Measurements from ENCODE around the gene ATXN7L3. TPM values are rescaled to one million over a fixed set of nuclear protein-coding genes. Genes with fewer than 3 reads are reported as not detected.
"Not testable (repeated sequence)": the region's sequence is repeated elsewhere in the genome, so short reads cannot be mapped to it uniquely, and the experiment has no call there.

The ATXN7L3 gene, protein sequence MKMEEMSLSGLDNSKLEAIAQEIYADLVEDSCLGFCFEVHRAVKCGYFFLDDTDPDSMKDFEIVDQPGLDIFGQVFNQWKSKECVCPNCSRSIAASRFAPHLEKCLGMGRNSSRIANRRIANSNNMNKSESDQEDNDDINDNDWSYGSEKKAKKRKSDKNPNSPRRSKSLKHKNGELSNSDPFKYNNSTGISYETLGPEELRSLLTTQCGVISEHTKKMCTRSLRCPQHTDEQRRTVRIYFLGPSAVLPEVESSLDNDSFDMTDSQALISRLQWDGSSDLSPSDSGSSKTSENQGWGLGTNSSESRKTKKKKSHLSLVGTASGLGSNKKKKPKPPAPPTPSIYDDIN
- total RNA-seq = 10 to 100 TPM; 39.6 to 50.4 TPM
- long read RNA-seq, partial matches to known transcripts = 1 of 4 reads
- long read RNA-seq, other reads (novel, unspliced or antisense) = 3 of 4 reads

DNA sequence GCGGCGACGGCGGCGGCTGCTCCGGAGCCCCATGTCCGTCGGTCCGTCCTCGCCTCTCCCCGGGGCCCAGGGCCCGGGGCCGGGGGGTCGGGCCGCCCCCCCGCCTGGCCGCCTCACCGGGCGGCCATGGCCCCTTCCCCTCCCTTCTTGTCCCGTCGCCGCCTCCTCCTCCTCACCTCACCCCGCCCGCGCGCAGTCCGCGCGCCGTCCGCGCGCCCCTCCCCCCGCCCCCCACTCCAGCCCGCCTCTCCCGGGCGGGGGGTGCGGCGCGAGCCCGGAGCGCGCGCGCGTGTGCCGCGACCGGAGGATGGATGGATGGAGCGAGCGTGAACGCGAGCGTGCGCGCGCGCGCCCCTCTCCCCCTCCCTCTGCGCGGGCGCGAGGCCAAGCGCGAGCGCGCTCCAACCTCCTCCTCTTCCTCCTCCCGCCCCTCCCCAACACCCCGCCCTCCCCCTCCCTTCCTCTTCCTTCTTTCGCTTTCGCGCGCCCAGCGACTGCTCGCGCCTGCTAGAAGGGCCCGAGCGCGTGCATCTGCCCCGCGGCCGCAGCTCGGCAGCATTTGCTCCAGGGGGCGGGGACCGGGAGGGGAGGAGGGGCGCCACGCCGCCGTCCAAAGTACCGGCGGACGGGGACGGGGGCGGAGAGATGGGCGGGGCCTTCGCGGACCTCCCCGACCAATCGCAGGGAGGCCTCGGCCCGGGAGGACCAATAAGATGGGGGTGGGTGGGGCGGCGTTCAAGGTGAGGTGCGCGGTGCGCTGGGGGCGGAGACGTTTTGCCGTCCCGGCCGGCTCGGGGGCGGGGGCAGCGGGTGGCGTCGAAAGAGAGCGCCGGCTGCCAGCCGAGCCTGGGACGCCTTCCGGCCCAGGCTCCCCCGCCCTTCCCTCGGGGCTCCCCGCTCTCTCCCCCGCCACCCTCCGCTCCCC is at the start of gene ATXN7L3:
TSS of gene ATXN7L3 (minus strand) at position 332 of the 925 bp plus-strand sequence. CDS start 1,814 bp downstream, outside the sequence.
- intact Hi-C loops (cut with DNase I) = no loop called here
- peak; percentile 94 to 95 for ATAC-seq
- peak; percentile 100 for DNase-seq

DNA sequence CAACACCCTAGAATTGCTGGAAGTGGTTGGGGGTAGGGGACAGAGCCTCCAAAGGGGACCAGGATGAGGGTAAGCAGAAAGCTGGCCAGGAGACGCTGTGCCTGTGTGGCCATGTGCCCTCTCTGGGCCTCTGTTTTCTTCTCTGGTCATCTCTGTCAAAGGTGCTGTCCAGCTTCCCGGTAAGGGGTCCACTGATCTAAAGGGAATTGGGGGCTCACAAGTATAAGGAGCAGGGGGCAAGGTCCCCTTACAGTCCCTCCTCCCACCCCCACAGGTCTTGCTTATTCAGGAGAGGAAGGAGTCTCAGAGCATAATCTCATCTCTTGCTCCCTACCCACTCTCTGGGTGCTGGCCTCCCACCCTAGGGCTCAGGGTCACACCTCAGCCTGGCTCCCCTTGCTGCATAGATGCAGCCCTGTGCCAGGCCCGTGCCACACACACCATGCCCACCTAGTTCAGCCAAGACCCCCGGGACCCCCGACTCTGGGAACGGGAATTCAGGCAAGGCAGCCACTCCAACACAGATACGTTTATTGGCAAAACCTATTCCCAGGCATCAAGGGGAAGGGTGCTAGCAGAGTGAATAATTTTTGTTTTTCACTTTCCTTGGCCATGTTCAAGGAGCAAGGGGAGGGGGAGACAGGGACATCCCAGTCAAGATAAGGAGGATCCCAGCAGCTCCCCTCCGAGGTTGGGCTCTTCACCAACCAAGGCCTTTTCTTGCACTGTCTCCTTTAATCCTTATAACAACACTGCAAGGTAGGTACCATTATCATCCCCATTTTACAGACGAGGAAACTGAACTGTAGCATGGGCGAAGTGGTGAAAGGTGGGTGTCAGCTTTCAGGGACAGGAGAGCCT is 48.4 kb upstream of the ATXN7L3 start:
- no peak for DNase-seq
- ATAC-seq = no peak
- intact Hi-C loops (cut with DNase I) = no loop called here

DNA sequence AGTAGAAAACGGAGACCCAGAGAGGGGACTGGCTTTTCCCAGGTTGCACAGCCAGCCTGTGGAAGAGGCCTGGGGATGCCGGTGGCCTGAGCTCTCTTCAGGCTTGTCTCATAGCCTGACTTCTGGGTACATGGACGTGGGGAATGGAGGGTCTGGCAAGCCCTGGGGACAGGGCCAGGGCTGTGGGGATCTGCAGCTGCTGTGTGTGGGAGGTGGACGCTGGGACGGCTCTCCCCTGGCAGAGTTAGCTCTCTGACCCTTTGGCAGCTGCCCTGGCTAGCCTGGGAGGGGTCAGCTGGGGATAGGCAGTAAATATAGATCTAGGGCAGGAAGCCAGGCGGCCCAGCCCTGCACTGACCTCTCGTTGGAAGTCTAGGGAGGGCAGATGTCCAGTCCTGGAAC is 47.8 kb upstream of the ATXN7L3 start:
- DNase-seq (peak; percentile 65), ATAC-seq (peak; percentile 83 to 88)
- intact Hi-C loops (cut with DNase I) = no loop called here

DNA sequence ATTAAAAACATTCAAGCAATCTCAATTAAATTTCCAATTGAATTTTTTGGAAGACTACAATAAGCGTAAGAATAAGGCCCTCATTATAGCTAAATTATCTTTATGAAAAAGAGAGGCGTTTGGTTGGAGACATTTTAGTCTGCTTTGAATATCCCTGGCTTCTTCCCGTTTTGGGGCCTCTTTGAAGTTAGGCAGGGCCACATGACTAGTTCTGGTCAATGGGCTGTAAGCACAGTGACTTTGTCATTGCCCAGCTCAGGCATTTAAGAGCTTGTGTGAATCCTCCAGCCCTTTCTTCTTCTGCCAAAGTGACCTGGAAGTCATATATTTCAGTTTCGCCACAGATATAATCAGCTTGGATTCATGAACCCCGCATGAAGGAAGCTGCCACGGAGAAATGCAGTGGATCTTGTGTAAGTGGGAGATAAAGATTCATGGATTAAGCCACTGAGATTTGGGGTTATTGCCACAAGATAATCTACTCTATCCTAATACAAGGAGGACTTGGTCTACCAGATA is 41.5 kb upstream of the ATXN7L3 start:
- ATAC-seq = no peak
- intact Hi-C loops (cut with DNase I) = no loop called here

DNA sequence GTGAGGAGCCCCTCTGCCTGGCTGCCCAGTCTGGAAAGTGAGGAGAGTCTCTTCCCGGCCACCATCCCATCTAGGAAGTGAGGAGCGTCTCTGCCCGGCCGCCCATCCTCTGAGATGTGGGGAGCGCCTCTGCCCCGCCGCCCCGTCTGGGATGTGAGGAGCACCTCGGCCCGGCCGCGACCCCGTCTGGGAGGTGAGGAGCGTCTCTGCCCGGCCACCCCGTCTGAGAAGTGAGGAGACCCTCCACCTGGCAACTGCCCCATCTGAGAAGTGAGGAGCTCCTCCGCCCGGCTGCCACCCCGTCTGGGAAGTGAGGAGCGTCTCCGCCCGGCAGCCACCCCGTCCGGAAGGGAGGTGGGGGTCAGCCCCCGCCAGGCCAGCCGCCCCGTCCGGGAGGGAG is 38.2 kb upstream of the ATXN7L3 start:
- DNase-seq; intact Hi-C loops (cut with DNase I); ATAC-seq: not testable (repeated sequence)

More for the DNA sequence above, 41.5 kb upstream of the ATXN7L3 start:
- no peak for DNase-seq

DNA sequence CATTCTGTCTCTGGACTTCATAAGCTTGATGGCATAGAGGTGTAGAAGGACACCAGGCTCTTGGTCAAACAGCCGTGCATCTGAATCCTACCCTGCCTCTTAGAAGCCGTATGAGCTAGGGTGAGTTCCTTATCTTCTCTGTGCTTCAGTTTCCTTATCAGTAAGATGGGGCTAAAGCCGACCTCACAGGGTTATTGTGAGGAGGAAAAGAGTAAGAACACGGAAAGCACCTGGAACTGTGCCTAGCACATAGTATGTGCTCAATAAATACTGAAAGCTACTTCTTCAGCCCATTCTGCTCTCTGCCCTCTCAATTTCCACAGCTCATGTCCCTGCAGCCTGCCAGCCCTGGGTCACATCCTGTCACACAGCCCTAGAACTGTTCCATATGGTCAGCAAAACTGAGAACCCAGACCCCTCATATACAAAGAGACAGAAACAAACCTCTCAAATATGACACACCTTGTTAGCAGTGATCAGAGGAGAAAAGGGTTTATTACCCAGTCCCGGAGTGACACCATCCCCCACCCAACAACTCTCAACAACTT is 36.8 kb upstream of the ATXN7L3 start:
- intact Hi-C loops (cut with DNase I) = no loop called here
- ATAC-seq = no peak
- DNase-seq = no peak

DNA sequence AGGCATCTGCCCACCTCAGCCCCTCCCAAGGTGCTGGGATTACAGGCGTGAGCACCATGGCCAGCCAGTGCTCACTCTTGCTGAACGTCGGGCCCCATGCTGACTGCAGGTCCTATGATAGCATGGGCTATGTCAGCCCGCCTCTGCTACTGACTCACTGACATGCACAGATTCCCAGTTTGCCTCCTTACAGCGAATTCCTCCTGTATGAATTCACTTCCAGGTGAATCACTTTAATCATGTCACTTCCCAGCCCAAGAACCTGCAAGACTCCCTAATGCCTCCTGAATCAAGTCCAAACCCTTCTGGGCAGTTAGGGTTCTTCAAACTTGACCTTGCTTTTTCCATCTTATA is 35.9 kb upstream of the ATXN7L3 start:
- intact Hi-C loops (cut with DNase I) = no loop called here
- no peak for DNase-seq
- ATAC-seq = no peak

DNA sequence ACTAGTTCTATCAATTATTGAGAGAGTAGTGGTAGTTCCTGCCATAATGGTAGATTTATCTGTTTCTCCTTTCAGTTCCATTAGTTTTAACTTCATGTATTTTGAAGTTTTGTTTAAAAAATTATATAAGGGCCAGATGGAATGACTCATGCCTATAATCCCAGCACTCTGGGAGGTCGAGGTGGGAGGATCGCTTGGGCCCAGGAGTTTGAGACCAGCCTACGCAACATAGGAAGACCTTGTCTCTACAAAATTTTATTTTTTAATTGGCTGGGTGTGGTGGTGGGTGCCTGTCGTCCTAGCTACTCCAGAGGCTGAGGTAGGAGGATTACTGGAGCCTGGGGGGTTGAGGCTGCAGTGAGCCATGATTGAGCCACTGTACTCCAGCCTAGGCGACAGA is 33.9 kb upstream of the ATXN7L3 start:
- ATAC-seq = no peak

DNA sequence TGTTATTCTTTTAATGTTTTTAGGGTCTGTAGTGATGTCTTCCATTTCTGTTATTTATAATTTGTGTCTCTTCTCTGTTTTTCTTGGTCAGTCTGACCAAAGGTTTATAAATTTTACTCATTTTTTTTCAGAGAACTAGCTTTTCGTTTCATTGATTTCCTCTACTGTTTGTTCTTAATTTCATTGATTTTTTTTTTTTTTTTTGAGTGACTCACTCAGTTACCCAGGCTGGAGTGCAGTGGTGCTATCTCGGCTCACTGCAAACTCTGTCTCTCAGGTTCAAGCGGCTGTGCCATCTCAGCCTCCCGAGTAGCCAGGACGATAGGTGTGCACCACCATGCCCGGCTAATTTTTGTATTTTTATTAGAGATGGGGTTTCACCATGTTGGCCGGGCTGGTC is 32.4 kb upstream of the ATXN7L3 start:
- intact Hi-C loops (cut with DNase I) = loop anchor here in 1 of 2 donors (5.0 kb wide), 1 partner anchor 85 kb away; no protein-coding TSS in a partner anchor
- ATAC-seq (no peak), DNase-seq (no peak)

More for the DNA sequence above, 33.9 kb upstream of the ATXN7L3 start:
- DNase-seq = no peak
- intact Hi-C loops (cut with DNase I) = loop anchor here in 1 of 2 donors (5.0 kb wide), 1 partner anchor 84 kb away; no protein-coding TSS in a partner anchor

DNA sequence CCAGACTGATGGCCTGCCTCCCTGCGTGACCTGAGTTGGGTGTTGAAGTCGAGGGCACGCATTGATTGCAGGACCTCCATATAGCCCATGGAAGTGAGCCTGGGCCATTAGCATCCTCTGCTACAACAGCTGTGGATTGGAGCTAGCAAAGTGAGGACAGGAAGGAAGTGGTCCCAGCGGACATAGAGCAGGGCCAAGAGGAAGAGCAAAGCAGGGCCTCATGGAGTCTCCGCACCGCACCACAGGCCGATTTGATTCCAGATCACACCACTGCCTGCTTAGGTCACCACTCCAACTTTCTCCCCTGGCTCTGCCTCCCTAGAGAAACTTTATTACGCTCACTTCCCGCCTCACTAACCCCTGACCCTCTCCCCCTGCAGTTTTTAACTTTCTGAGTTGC is 30.5 kb upstream of the ATXN7L3 start:
- peak in 1 of 2 donors; percentile 44 for ATAC-seq
- DNase-seq = no peak
- intact Hi-C loops (cut with DNase I) = loop anchor here in 1 of 2 donors (5.0 kb wide), 1 partner anchor 87 kb away; no protein-coding TSS in a partner anchor

DNA sequence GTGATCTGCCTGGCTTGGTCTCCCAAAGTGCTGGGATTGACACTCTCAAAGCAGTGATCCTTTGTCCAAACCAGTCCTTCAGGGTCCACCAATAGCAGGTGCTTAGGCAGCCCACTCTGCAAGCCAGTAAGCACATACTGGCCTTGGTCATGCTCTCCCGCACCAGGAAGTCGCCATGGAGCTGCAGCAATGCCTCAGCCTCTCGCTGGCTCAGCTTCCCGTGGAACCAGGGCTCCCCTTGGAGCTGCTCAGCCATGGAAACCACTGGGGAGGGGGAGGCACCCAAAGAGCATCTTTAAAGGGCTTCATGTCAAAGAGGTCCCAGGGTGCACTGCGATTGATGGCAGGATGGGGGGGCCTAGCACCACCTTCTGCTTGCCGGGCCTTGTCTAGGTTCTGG is 29.4 kb upstream of the ATXN7L3 start:
- DNase-seq = no peak
- no peak for ATAC-seq
- intact Hi-C loops (cut with DNase I) = no loop called here

DNA sequence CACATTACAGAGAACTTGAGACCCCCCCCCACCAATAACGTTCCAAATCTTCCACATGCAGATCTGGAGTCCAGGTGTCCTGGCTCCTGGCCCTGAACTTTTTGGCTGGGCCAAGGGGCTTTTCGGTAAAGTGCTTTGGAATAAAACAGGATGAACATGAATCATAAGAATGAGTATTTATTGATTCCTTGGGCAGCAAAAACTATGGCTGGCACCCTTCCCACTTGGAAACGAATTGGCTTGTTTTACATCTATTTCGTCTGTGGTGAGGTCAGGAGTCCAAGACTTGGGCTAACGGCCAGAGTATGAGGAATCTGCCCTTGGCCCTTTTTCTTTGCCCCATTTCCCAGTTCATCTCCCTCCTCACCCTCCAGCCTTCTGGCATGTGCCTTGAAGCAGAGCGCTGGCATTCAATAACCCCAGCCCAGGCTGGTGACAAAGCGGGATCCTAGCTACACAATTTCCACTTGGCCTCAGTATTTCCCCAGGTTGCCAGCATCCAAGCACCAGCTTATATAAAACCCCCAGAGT is 23.9 kb upstream of the ATXN7L3 start:
- no peak for ATAC-seq
- DNase-seq = peak; percentile 48
- intact Hi-C loops (cut with DNase I) = no loop called here

DNA sequence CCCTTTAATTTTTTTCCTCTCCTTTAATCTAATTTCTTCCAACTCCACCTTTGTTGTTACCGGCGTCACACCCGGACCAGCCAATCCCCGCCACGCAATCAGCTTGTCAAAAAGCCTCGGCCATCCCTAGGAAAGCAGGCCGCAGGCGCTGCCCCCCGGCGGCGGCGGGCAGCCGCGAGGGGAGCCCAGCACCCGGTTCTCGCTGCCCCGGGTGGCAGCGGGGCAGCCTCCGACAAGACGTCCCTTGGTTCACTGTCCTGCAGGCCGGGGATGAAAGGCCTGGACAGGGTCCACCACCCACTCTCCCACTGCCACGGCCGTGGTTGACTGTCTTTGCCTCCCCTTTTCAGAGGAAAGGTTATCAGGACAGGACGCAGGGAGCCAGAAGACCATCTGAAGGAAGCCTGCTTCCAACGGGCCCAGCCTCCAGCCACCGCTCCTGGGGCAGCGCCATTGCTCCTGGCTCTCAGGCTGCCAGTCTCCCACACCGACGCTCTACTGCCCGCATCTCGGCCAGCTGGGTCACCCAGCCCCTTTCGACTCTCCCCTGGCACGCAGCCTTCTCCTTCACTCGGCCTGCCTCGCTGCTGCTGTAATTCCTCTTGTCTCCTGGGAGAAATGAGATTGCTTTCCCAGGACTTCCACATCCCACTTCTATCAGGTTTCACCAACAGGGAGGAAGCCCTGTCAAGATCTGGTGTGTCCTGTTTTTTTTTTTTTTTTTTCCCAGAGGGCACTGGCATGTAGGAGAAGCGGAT is 22.6 kb upstream of the ATXN7L3 start:
- intact Hi-C loops (cut with DNase I) = no loop called here

DNA sequence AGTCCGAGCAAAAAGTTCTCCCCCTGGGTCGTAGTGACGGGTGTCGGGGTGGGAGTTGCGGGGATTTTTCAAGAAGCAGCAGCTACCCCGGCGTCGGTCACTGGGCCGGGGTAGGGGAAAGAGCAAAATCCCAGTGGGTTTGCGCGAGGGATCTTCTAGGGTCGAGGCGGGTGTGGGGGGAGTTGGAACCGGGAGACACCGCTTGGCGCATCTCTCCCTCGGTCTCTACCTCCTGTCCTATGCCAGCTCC is 22.1 kb upstream of the ATXN7L3 start:
- no peak for DNase-seq
- no peak for ATAC-seq
- intact Hi-C loops (cut with DNase I) = loop anchor here in 1 of 2 donors (1.0 kb wide), 1 partner anchor 103 kb away; the partner anchor contains the start of gene SLC25A39

More for the DNA sequence above, 22.6 kb upstream of the ATXN7L3 start:
- peak; percentile 28 to 45 for ATAC-seq
- DNase-seq = peak; percentile 84

DNA sequence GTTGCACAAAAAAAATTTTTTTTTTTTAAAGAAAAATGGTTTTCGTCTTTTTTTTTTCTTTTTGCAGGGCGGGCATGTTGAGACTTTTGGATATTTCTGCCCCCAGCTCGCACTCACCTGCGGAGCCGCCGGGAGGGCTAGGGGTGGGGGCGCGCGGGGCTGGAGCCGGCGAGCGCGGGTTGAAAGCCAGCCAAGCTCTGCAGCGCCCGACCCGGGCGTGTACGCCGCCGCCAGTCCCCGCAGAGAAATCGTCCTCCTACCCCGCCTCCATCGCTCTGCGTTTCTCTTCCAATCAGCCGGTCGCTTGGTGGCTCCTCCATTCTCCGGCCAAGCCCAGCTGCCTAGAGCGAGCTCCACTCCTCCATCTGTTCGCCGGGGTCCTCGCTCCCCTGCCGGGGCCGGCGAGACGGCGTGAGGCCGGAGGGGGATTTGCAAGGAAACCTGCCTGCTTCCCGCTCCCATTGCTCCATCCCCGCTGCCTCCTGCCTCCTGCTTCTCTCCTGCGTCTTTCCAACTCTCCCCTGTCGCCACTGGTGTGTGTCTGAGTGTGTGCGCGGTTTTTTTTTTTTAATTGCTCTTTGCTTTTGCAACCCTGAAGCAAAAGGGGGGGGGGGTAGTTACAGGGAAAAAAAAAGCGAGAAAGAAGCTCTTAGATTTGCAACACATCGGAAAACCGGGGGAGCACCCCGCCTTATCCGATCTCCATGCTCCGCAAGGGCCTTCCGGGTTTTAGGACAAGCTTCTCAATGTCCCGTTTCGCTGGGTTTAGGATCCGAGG is 21.6 kb upstream of the ATXN7L3 start:
- intact Hi-C loops (cut with DNase I) = loop anchor here in 1 of 2 donors (1.0 kb wide), 1 partner anchor 103 kb away; the partner anchor contains the start of gene SLC25A39
- ATAC-seq (peak; percentile 35 to 54), DNase-seq (peak; percentile 86)

DNA sequence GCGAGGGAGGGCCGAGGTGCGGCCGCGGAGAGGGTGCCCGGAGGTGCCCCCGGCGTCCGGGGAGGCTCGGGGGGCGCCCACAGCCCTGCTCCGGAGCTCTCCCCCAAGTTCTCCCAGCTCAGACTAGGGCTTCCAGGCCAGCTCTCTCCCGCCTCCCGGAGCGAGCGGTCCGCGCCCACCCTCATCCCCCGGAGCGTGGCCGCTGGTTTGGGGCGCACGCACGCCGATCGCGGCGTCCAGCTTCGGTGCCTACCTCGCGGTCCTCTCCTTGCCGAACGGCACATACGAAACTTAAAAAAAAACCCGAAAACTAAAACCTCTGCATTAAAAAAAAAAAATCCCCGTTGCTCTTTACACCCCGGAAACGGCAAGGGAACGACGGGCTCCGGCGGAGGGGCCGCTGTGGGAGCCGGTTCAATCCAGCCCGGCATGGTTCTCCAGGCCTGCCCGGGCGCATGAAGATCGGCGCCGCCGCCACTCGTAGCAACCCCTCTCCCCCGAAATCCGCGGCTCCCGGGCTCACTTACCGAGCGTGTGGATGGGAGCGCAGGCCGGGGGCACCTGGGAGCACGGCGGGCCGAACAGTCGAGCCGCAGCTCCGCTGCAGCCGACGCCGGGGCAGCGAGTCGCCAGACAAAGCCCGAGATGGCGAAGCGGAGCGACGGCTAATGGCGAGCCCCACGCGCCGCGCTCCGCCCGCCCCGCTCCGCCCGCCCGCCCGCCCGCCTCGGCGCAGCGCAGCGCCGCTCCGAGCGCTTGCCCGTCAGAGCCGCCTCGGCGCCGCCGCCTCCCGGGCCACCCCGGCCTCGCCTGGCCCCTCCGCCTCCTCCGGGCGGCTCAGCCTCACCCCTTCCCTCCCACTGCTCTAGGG is 20.8 kb upstream of the ATXN7L3 start:
- DNase-seq (peak; percentile 59), ATAC-seq (peak; percentile 24 to 29)
- intact Hi-C loops (cut with DNase I) = loop anchor here in 1 of 2 donors (1.0 kb wide), 1 partner anchor 104 kb away; the partner anchor contains the start of gene SLC25A39

All from left cardiac atrium (tissue), 4 donors.